Left ventricle myocardium inferior (tissue), 1 donor: ENCODE results near the gene FOXJ3. TPM values are rescaled to one million over a fixed set of nuclear protein-coding genes. Genes with fewer than 3 reads are reported as not detected.

Experiments
- DNase-seq: peaks from one replicate; pipeline ENCODE4 v3.0.0-alpha.2; 2020
- H3K27ac ChIP-seq: fragments of 200-600 bp; replicated peaks from 2 replicates; pipeline ENCODE4 v1.8.0; 2021
- H3K27me3 ChIP-seq: fragments of 200-600 bp; 2 replicates; pipeline ENCODE4 v1.8.0; 2021; ENCODE audit warnings: low read depth
- H3K36me3 ChIP-seq: fragments of 200-600 bp; 2 replicates; pipeline ENCODE4 v1.8.0; 2021
- H3K4me1 ChIP-seq: fragments of 200-600 bp; 2 replicates; pipeline ENCODE4 v1.8.0; 2021
- H3K4me3 ChIP-seq: fragments of 200-600 bp; 2 replicates; pipeline ENCODE4 v1.8.0; 2021; ENCODE audit warnings: mild to moderate bottlenecking, moderate library complexity
- H3K9me3 ChIP-seq: fragments of 200-600 bp; replicated peaks from 2 replicates; pipeline ENCODE4 v1.8.0; 2021
- intact Hi-C: fragments of 100-400 bp; cut with micrococcal nuclease; formaldehyde crosslinking; loops from one replicate; pipeline ENCODE4 v1.11.0; 2022
- total RNA-seq: library from RNA; stranded (reverse); fragmentation: NEBNext Ultra II Directional; extraction: Animal tissue kit (Norgen Biotek cat#: 25700); gene quantifications from one replicate; pipeline ENCODE4 v1.2.1, GENCODE V29; 2021
- TF ChIP-seq, protein P1 (sequence below): fragments of 200-600 bp; IDR thresholded peaks from 2 replicates; pipeline ENCODE4 v1.8.0; 2021; ENCODE audit warnings: antibody characterized with exemption, mild to moderate bottlenecking, borderline replicate concordance
- donor health status: DM: no; HTN: yes; CAD: no; lungs with severe emphysema.

FOXJ3 gene
- total RNA-seq, 1 donor from 2014 or later, result 40.7 TPM

DNA sequence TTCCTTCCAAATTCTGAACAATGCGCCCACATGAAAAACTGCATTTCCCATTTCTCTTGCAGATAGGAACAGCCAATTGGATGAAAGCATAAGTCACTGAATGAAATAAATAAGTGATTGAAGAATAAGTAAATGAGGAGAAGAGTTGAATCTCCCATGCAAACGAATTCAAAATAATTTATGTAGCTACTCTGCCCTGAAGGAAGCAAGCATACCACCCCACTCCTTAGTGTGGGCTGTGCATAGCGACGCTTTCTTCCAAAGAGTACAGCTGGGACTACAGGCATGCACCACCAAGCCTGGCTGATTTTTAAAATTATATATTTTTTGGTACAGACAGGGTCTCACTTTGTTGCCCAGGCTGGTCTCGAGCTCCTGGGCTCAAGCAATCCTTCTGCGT lies 29.1 kb upstream of the FOXJ3 start:
- no peak overlapping the region for H3K4me3 ChIP-seq
- DNase-seq, result no peak
- intact Hi-C loops, result no loop called here

DNA sequence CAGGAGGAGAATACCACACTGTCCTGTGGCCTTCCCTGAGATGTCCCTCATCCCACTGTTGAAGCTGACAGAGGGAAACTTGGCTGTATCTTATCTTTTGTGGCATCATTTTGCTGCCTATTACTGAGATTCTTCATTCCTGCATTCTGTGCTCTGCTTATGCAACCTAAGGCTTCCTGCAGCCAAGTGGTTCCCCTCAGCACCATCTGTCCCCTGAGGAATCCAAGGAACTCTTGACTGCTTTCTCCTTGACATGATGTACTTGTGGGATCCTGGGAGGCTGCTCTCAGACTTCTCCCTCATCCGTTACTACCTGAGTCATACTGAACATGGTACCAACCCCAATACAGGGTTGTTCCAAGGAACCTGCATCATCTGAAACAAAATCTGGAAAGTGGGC lies 24.4 kb upstream of the FOXJ3 start:
- H3K9me3 ChIP-seq, result no peaks in the 10 kb centered on the region
- H3K4me3 ChIP-seq, result no peak overlapping the region
- no peaks in the 10 kb centered on the region for H3K4me1 ChIP-seq
- H3K27me3 ChIP-seq, result peaks cover 9% of the 10 kb centered on the region
- TF ChIP-seq, protein P1, sequence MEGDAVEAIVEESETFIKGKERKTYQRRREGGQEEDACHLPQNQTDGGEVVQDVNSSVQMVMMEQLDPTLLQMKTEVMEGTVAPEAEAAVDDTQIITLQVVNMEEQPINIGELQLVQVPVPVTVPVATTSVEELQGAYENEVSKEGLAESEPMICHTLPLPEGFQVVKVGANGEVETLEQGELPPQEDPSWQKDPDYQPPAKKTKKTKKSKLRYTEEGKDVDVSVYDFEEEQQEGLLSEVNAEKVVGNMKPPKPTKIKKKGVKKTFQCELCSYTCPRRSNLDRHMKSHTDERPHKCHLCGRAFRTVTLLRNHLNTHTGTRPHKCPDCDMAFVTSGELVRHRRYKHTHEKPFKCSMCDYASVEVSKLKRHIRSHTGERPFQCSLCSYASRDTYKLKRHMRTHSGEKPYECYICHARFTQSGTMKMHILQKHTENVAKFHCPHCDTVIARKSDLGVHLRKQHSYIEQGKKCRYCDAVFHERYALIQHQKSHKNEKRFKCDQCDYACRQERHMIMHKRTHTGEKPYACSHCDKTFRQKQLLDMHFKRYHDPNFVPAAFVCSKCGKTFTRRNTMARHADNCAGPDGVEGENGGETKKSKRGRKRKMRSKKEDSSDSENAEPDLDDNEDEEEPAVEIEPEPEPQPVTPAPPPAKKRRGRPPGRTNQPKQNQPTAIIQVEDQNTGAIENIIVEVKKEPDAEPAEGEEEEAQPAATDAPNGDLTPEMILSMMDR, result no peak
- no peaks in the 10 kb centered on the region for H3K36me3 ChIP-seq
- intact Hi-C loops, result no loop called here
- no peak overlapping the region for H3K27ac ChIP-seq
- DNase-seq, result no peak

More for the DNA sequence above, 29.1 kb upstream of the FOXJ3 start:
- no peaks in the 10 kb centered on the region for H3K9me3 ChIP-seq
- no peaks in the 10 kb centered on the region for H3K4me1 ChIP-seq
- H3K27me3 ChIP-seq, result peaks cover 24% of the 10 kb centered on the region
- TF ChIP-seq, protein P1, result no peak
- H3K36me3 ChIP-seq, result no peaks in the 10 kb centered on the region
- no peak overlapping the region for H3K27ac ChIP-seq

DNA sequence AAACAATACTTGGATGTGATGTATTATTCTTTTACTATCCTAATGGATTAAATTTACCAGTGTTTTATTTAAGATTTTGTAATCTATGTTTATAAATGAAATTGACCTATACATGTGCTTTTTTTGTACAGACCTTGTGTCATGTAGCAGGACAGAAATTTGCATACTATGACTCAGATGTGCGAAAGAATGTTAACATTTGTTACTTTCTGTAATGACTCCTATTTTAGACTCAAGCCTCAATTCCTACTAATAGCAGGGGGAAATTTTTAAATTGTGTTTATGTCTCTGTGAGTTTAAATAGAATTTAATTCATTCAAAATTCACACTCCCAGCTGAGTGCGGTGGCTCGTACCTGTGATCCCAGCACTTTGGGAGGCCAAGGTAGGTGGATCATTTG lies 23.8 kb upstream of the FOXJ3 start:
- Histone ChIP-seq H3K36me3 (no peaks in the 10 kb centered on the region), H3K27ac (no peak overlapping the region), H3K4me1 (no peaks in the 10 kb centered on the region), H3K27me3 (peaks cover 9% of the 10 kb centered on the region), H3K4me3 (no peak overlapping the region), H3K9me3 (no peaks in the 10 kb centered on the region)
- no peak for DNase-seq
- intact Hi-C loops, result no loop called here
- TF ChIP-seq, protein P1, result no peak

DNA sequence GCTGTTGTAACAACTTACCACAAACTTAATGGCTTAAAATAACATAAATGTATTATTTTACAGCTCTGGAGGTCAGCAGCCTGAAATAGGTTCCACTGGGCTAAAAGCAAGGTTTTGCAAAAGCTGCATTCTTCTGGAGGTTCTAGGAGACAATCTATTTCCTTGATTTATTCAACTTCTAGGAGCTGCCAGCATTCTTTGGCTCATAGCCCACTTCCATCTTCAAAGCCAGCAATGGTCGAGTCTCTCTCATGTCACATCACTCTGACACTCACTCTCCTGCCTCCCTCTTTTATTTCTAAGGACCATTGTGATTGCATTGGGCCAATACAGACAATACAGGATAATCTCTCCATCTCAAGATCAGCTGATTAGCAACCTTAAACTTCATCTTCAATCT lies 15.1 kb upstream of the FOXJ3 start:
- Histone ChIP-seq H3K4me3 (no peak overlapping the region), H3K27me3 (peaks cover 18% of the 10 kb centered on the region), H3K4me1 (peaks cover 6% of the 10 kb centered on the region), H3K9me3 (no peaks in the 10 kb centered on the region), H3K27ac (no peak overlapping the region), H3K36me3 (no peaks in the 10 kb centered on the region)
- no peak for DNase-seq
- intact Hi-C loops, result no loop called here
- TF ChIP-seq, protein P1, result no peak

DNA sequence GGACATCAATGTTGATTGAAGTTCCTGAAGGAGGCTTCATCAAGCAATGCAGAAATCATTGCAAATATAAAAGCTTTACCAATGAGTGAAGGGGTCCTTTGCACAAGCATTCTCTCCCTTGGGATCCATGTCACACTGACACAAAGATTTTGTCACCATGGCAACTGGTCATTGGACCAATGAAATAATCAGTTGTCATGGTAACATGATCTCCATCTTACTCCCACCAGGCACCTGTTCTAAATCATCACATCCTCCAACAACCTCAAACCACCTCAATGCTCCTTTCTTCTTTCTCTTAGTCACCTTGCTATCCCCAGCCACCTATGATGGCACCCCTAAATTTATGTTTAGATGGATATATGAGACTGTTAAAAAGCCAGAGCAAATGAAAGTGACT lies 13.5 kb upstream of the FOXJ3 start:
- Histone ChIP-seq H3K4me3 (no peak overlapping the region), H3K36me3 (no peaks in the 10 kb centered on the region), H3K4me1 (peaks cover 6% of the 10 kb centered on the region), H3K27ac (no peak overlapping the region), H3K9me3 (no peaks in the 10 kb centered on the region), H3K27me3 (peaks cover 18% of the 10 kb centered on the region)
- TF ChIP-seq, protein P1, result no peak
- intact Hi-C loops, result no loop called here
- no peak for DNase-seq

DNA sequence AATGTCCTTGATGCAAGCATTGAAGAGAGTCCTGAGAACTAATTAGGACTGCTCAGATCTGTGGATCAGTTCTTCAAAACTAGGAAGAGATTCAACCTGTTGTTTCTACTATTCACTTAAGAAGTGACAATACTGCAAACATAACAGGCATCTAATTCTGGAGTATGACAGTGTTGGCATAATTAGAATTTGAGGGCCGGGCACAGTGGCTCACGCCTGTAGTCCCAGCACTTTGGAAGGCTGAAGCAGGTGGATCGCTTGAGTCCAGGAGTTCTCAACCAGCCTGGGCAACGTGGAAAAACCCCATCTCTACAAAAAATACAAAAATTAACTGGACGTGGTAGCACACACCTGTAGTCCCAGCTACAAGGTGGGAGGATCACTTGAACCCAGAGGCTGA lies 8.0 kb upstream of the FOXJ3 start:
- peaks cover 4% of the 10 kb centered on the region for H3K4me1 ChIP-seq
- no peaks in the 10 kb centered on the region for H3K27me3 ChIP-seq
- DNase-seq, result no peak
- peak overlapping the region; percentile 19 for H3K27ac ChIP-seq
- intact Hi-C loops, result no loop called here
- TF ChIP-seq, protein P1, result no peak
- no peaks in the 10 kb centered on the region for H3K9me3 ChIP-seq
- H3K36me3 ChIP-seq, result no peaks in the 10 kb centered on the region
- no peak overlapping the region for H3K4me3 ChIP-seq
